IMR-90 (cell line): Measurements from ENCODE around the gene SLC5A2. TPM values are rescaled to one million over a fixed set of nuclear protein-coding genes. Genes with fewer than 3 reads are reported as not detected.

ENCODE experiments used
- ATAC-seq: fragments of 200-7000 bp; cut with Tn5 transposase; 2 replicates; pipeline ENCODE4 v1.9.1; 2020; ENCODE audit warnings: low read depth, mild to moderate bottlenecking, moderate library complexity
- BruUV-seq: library from RNA; stranded (reverse); fragments of 400-500 nt; replicated peaks from 2 replicates; lab custom pipeline; 2021; lab: Mats Ljungman, UMichigan
- CTCF ChIA-PET: fragments of 300-600 bp; formaldehyde crosslinking; extraction: SDS; loops from one replicate; lab custom pipeline; 2021; ENCODE audit warnings: antibody characterized with exemption; lab: Yijun Ruan, JAX
- POLR2A ChIA-PET: fragments of 300-600 bp; sonication (Branson Sonifier 250); formaldehyde crosslinking; loops from one replicate; lab custom pipeline; 2022; ENCODE audit warnings: antibody characterized with exemption; ENCODE audit not compliant: unreplicated experiment; lab: Charles Lee
- DNase-seq: peaks from one replicate; pipeline ENCODE4 v3.0.0; 2013
- H2AFZ ChIP-seq: replicated peaks from 2 replicates; pipeline ENCODE3; 2013; ENCODE audit warnings: low read length, mild to moderate bottlenecking; ENCODE audit not compliant: poor library complexity
- H2AK5ac ChIP-seq: 2 replicates; pipeline ENCODE4 v1.6.1; 2013; ENCODE audit warnings: low read depth, low read length, inconsistent platforms
- H2AK9ac ChIP-seq: replicated peaks from 2 replicates; pipeline ENCODE3; 2013; ENCODE audit warnings: mild to moderate bottlenecking, low read depth, low read length, moderate library complexity; ENCODE audit not compliant: poor library complexity
- H2BK120ac ChIP-seq: 2 replicates; pipeline ENCODE4 v1.6.1; 2013; ENCODE audit warnings: low read depth, low read length, inconsistent platforms
- H2BK15ac ChIP-seq: 3 replicates; pipeline ENCODE4 v1.6.1; 2013; ENCODE audit warnings: low read depth, low read length, inconsistent platforms
- H2BK20ac ChIP-seq: 2 replicates; pipeline ENCODE4 v1.6.1; 2013; ENCODE audit warnings: low read depth, mild to moderate bottlenecking, inconsistent platforms, low read length, moderate library complexity
- H2BK5ac ChIP-seq: 2 replicates; pipeline ENCODE4 v1.6.1; 2013; ENCODE audit warnings: mild to moderate bottlenecking, low read depth, low read length, inconsistent platforms; ENCODE audit not compliant: poor library complexity, severe bottlenecking
- H3K14ac ChIP-seq: replicated peaks from 2 replicates; pipeline ENCODE4 v1.6.1; 2013; ENCODE audit warnings: low read depth, low read length, inconsistent platforms
- H3K18ac ChIP-seq: 2 replicates; pipeline ENCODE4 v1.6.1; 2013; ENCODE audit warnings: low read depth, low read length, control low read depth
- H3K23ac ChIP-seq: 2 replicates; pipeline ENCODE4 v1.6.1; 2013; ENCODE audit warnings: low read depth, low read length, inconsistent platforms
- H3K27ac ChIP-seq: 2 replicates; pipeline ENCODE4 v1.5.1; 2013; ENCODE audit warnings: mild to moderate bottlenecking, control low read depth, low read length; ENCODE audit not compliant: insufficient read depth
- H3K27me3 ChIP-seq: 2 replicates; pipeline ENCODE4 v1.6.1; 2013; ENCODE audit warnings: low read length; ENCODE audit not compliant: control insufficient read depth, insufficient read depth
- H3K36me3 ChIP-seq: 2 replicates; pipeline ENCODE4 v1.6.1; 2013; ENCODE audit warnings: low read length, mixed read lengths; ENCODE audit not compliant: control insufficient read depth, insufficient read depth
- H3K4ac ChIP-seq: 2 replicates; pipeline ENCODE4 v1.6.1; 2013; ENCODE audit warnings: low read depth, low read length, inconsistent platforms
- H3K4me1 ChIP-seq: 2 replicates; pipeline ENCODE4 v1.6.1; 2013; ENCODE audit warnings: low read length, mixed read lengths; ENCODE audit not compliant: control insufficient read depth, insufficient read depth
- H3K4me2 ChIP-seq: 2 replicates; pipeline ENCODE4 v1.6.1; 2013; ENCODE audit warnings: low read depth, mild to moderate bottlenecking, control low read depth, low read length, moderate library complexity
- H3K4me3 ChIP-seq: 2 replicates; pipeline ENCODE4 v1.5.1; 2013; ENCODE audit warnings: low read depth, mild to moderate bottlenecking, control low read depth, low read length, moderate library complexity; ENCODE audit not compliant: insufficient read depth
- H3K56ac ChIP-seq: 2 replicates; pipeline ENCODE4 v1.6.1; 2013; ENCODE audit warnings: low read length, inconsistent platforms; ENCODE audit not compliant: insufficient read depth; ENCODE audit errors: extremely low read depth
- H3K79me1 ChIP-seq, 2 experiments: 2 replicates each; pipeline ENCODE4 v1.6.1; 2013; ENCODE audit warnings: low read length in 2 of 2, inconsistent platforms in 1 of 2, low read depth in 1 of 2
- H3K9ac ChIP-seq: 2 replicates; pipeline ENCODE4 v1.6.1; 2013; ENCODE audit warnings: low read depth, low read length, control low read depth
- H3K9me1 ChIP-seq: 2 replicates; pipeline ENCODE4 v1.6.1; 2013; ENCODE audit warnings: low read length, inconsistent platforms; ENCODE audit not compliant: insufficient read depth
- H3K9me3 ChIP-seq: 2 replicates; pipeline ENCODE4 v1.6.1; 2013; ENCODE audit warnings: low read length; ENCODE audit not compliant: control insufficient read depth, insufficient read depth
- H4K20me1 ChIP-seq: 2 replicates; pipeline ENCODE4 v1.6.1; 2013; ENCODE audit warnings: low read length, inconsistent platforms; ENCODE audit not compliant: insufficient read depth
- H4K5ac ChIP-seq: 2 replicates; pipeline ENCODE4 v1.6.1; 2013; ENCODE audit warnings: mild to moderate bottlenecking, low read depth, low read length, control low read depth
- H4K8ac ChIP-seq, 2 experiments: 2 replicates each; pipeline ENCODE4 v1.6.1; 2013; ENCODE audit warnings: low read depth in 2 of 2, low read length in 2 of 2, control low read depth in 1 of 2, inconsistent platforms in 1 of 2
- H4K91ac ChIP-seq: 2 replicates; pipeline ENCODE4 v1.6.1; 2013; ENCODE audit warnings: low read depth, low read length, inconsistent platforms; ENCODE audit not compliant: insufficient read depth
- BHLHE40 ChIP-seq: fragments of 150-350 bp; IDR thresholded peaks from 2 replicates; pipeline ENCODE4 v1.6.1; 2016; ENCODE audit warnings: mild to moderate bottlenecking, low read depth, low read length
- CTCF ChIP-seq: conservative IDR thresholded peaks from 2 replicates; pipeline ENCODE4 v1.5.1; 2012; ENCODE audit warnings: mild to moderate bottlenecking, low read depth, low read length, improper control_type of control experiment
- MAFK ChIP-seq: IDR thresholded peaks from 2 replicates; pipeline ENCODE4 v1.6.1; 2012; ENCODE audit warnings: low read depth, low read length, improper control_type of control experiment
- MXI1 ChIP-seq: IDR thresholded peaks from 2 replicates; pipeline ENCODE4 v1.6.1; 2012; ENCODE audit warnings: low read depth, mild to moderate bottlenecking, low read length, moderate library complexity, borderline replicate concordance
- NFE2L2 ChIP-seq: fragments of 150-350 bp; IDR thresholded peaks from 2 replicates; pipeline ENCODE4 v1.6.1; 2016; ENCODE audit warnings: low read depth, mild to moderate bottlenecking, low read length
- RAD21 ChIP-seq: IDR thresholded peaks from 2 replicates; pipeline ENCODE4 v1.6.1; 2012; ENCODE audit warnings: low read length, improper control_type of control experiment
- RFX5 ChIP-seq: IDR thresholded peaks from 2 replicates; pipeline ENCODE4 v1.8.0; 2012; ENCODE audit warnings: low read depth, mild to moderate bottlenecking, low read length, moderate library complexity
- SMC3 ChIP-seq: fragments of 150-350 bp; IDR thresholded peaks from 2 replicates; pipeline ENCODE4 v1.6.1; 2016; ENCODE audit warnings: low read depth, mild to moderate bottlenecking, antibody characterized with exemption, low read length, moderate library complexity
- WGBS, 2 experiments: methylation state at CpG; one replicate each; pipeline versions ENCODE4 v1.1.5 to v1.1.7; 2013; ENCODE audit warnings: missing lambda C conversion rate in 2 of 2; ENCODE audit not compliant: insufficient read length in 1 of 2; ENCODE audit errors: extremely low coverage in 2 of 2; 5-methylcytosine and 5-hydroxymethylcytosine counted together
- dilution Hi-C: fragments of 300-500 bp; cut with HindIII; formaldehyde crosslinking; loops from one replicate; pipeline ENCODE4 v1.14.3; 2018; ENCODE audit warnings: low sequenced_read_pairs; ENCODE audit not compliant: unreplicated experiment
- in situ Hi-C: fragments of 300-500 bp; cut with MboI; formaldehyde crosslinking; loops from 3 replicates; pipeline ENCODE4 v1.14.3; 2019; ENCODE audit warnings: low sequenced_read_pairs, inconsistent platforms, mixed read lengths
- intact Hi-C: fragments of 100-400 bp; cut with micrococcal nuclease; formaldehyde crosslinking; loops from 2 replicates; pipeline ENCODE4 v1.10.0; 2022
- polyA plus RNA-seq, 3 experiments: library from polyadenylated mRNA; depleted of rRNA; stranded (reverse); fragments of >200 nt; gene quantifications; 2 replicates each; pipeline ENCODE4 v1.2.3, GENCODE V29; 2012; ENCODE audit warnings: low replicate concordance in 1 of 3
- total RNA-seq: library from RNA; depleted of rRNA; stranded (reverse); fragments of >200 nt; gene quantifications from 2 replicates; pipeline ENCODE4 v1.2.3, GENCODE V29; 2012
- TF ChIP-seq, protein P1 (sequence below): fragments of 150-350 bp; IDR thresholded peaks from 2 replicates; pipeline ENCODE4 v1.6.1; 2017; ENCODE audit warnings: mild to moderate bottlenecking, antibody characterized with exemption, low read length, low read depth

Gene SLC5A2
- total and polyA plus RNA-seq, 2 of the 4 experiments (the other 2 are of a cell fraction): not detected

- H3K4me3 ChIP-seq: no peak overlapping the region
- no peak overlapping the region for H4K5ac ChIP-seq
- ChIA-PET CTCF (no interaction called here), POLR2A (no interaction called here)
- H3K4ac ChIP-seq: no peak overlapping the region
- ATAC-seq (no peak), DNase-seq (no peak)
- H3K9ac ChIP-seq: no peak overlapping the region
- H3K79me1 ChIP-seq: no peaks in the 10 kb centered on the region
- H3K4me2 ChIP-seq: no peak overlapping the region
- H3K56ac ChIP-seq: no peak overlapping the region
- peaks cover 7% of the 10 kb centered on the region; the same call in 1 of the 2 replicates for H3K27me3 ChIP-seq
- H3K18ac ChIP-seq: no peak overlapping the region
- TF ChIP-seq BHLHE40 (no peak), SMC3 (no peak), MAFK (no peak), MXI1 (no peak), NFE2L2 (no peak), CTCF (no peak), RAD21 (no peak), RFX5 (no peak)
- TF ChIP-seq, protein P1, sequence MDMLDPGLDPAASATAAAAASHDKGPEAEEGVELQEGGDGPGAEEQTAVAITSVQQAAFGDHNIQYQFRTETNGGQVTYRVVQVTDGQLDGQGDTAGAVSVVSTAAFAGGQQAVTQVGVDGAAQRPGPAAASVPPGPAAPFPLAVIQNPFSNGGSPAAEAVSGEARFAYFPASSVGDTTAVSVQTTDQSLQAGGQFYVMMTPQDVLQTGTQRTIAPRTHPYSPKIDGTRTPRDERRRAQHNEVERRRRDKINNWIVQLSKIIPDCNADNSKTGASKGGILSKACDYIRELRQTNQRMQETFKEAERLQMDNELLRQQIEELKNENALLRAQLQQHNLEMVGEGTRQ: no peak
- H2AFZ ChIP-seq: no peak overlapping the region
- no peak overlapping the region for H2BK5ac ChIP-seq
- intact Hi-C loops (no loop called here), dilution Hi-C loops (no loop called here), in situ Hi-C loops (no loop called here)
- WGBS, 2 experiments: 7% methylated on average over 5 of the region's 14 CpGs; no CpG with 5 or more reads in 1 of the 2 experiments
- H3K14ac ChIP-seq: no peak overlapping the region
- no peak overlapping the region for H4K91ac ChIP-seq
- BruUV-seq: no TSS peak
- H3K27ac ChIP-seq: no peak overlapping the region
- H2AK9ac ChIP-seq: no peak overlapping the region
- no peak overlapping the region for H2BK20ac ChIP-seq
- no peak overlapping the region for H2AK5ac ChIP-seq
- peaks cover 6% of the 10 kb centered on the region; the same call in 1 of the 2 replicates for H4K20me1 ChIP-seq
- H3K36me3 ChIP-seq: peaks cover 2% of the 10 kb centered on the region; the same call in 1 of the 2 replicates
- H2BK120ac ChIP-seq: no peak overlapping the region
- H2BK15ac ChIP-seq: no peak overlapping the region
- no peak overlapping the region for H3K23ac ChIP-seq
- no peak overlapping the region for H4K8ac ChIP-seq
- no peaks in the 10 kb centered on the region for H3K9me3 ChIP-seq
- peaks cover 5% of the 10 kb centered on the region for H3K9me1 ChIP-seq
- peaks cover 6% of the 10 kb centered on the region; the same call in 1 of the 2 replicates for H3K4me1 ChIP-seq
These were observed 1.7 kb downstream of the SLC5A2 start for GRCh38 chr16:31484491-31485171.
